Measurements from ENCODE around the gene EFCAB6.

- TF ChIP-seq CTCF (IDR thresholded peaks at IDR 0.05) (no peak), POLR2A (IDR thresholded peaks at IDR 0.05) (no peak)
Observed at GRCh38 chr22:43825651-43826050, 13.5 kb upstream of the EFCAB6 start.

All from gastroesophageal sphincter (tissue), 3 donors.